HUES64 (cell line): Measurements from ENCODE around the gene SOX10.
"Not testable (repeated sequence)": the region's sequence is repeated elsewhere in the genome, so short reads cannot be mapped to it uniquely, and the experiment has no call there.

Experiments used
- H3K27ac ChIP-seq: 2 replicates; pipeline ENCODE4 v1.7.0; 2013; ENCODE audit warnings: low read depth, low read length, inconsistent platforms
- H3K27me3 ChIP-seq: 2 replicates; pipeline ENCODE4 v1.6.1; 2013; ENCODE audit warnings: mild to moderate bottlenecking, low read length; ENCODE audit not compliant: insufficient read depth
- H3K36me3 ChIP-seq: 2 replicates; pipeline ENCODE4 v1.6.1; 2013; ENCODE audit warnings: mild to moderate bottlenecking, low read length; ENCODE audit not compliant: insufficient read depth
- H3K4me1 ChIP-seq: 2 replicates; pipeline ENCODE4 v1.6.1; 2013; ENCODE audit warnings: mild to moderate bottlenecking, low read length, moderate library complexity; ENCODE audit not compliant: insufficient read depth
- H3K4me3 ChIP-seq: 2 replicates; pipeline ENCODE4 v1.5.1; 2013; ENCODE audit warnings: mild to moderate bottlenecking, low read length, moderate library complexity
- H3K9ac ChIP-seq: 2 replicates; pipeline ENCODE4 v1.6.1; 2013; ENCODE audit warnings: mild to moderate bottlenecking, low read depth, low read length
- H3K9me3 ChIP-seq: 2 replicates; pipeline ENCODE4 v1.6.1; 2013; ENCODE audit warnings: low read depth, low read length; ENCODE audit not compliant: insufficient read depth
- WGBS: fragments of 150-250, 120-280 bp; methylation state at CpG from one replicate; pipeline ENCODE4 v1.1.7; 2013; ENCODE audit warnings: missing lambda C conversion rate; 5-methylcytosine and 5-hydroxymethylcytosine counted together

The SOX10 gene

GRCh38 chr22:37953062-37953436, 31.3 kb downstream of the SOX10 start:
- H3K4me3 ChIP-seq, result peak overlapping the region; percentile 94

GRCh38 chr22:37952629-37953028, 31.7 kb downstream of the SOX10 start:
- Histone ChIP-seq H3K27me3 (peaks cover 12% of the 10 kb centered on the region), H3K4me3 (peak overlapping the region; percentile 94), H3K36me3 (peaks cover 13% of the 10 kb centered on the region)
- not testable (repeated sequence) for H3K9ac ChIP-seq, H3K27ac ChIP-seq, H3K9me3 ChIP-seq, H3K4me1 ChIP-seq
- 14% methylated on average over 20 of the region's 20 CpGs for WGBS

More at GRCh38 chr22:37953062-37953436, 31.3 kb downstream of the SOX10 start:
- 2% methylated on average over 11 of the region's 13 CpGs for WGBS
- Histone ChIP-seq H3K27ac (no peak overlapping the region), H3K9ac (0 out of 2 replicates have a peak overlapping the region, but pooled peaks have one; percentile 3), H3K4me1 (no peaks in the 10 kb centered on the region), H3K36me3 (peaks cover 17% of the 10 kb centered on the region), H3K9me3 (no peaks in the 10 kb centered on the region), H3K27me3 (peaks cover 12% of the 10 kb centered on the region)

GRCh38 chr22:37951305-37951704, 33.0 kb downstream of the SOX10 start:
- no peak overlapping the region for H3K9ac ChIP-seq
- 67% methylated on average over 7 of the region's 8 CpGs for WGBS

GRCh38 chr22:37947142-37947795, 37.1 kb downstream of the SOX10 start:
- not testable (repeated sequence) for H3K36me3 ChIP-seq, H3K4me1 ChIP-seq, H3K4me3 ChIP-seq, H3K9me3 ChIP-seq, H3K27me3 ChIP-seq, H3K27ac ChIP-seq, H3K9ac ChIP-seq
- 93% methylated on average over 14 of the region's 14 CpGs for WGBS

More at GRCh38 chr22:37951305-37951704, 33.0 kb downstream of the SOX10 start:
- no peaks in the 10 kb centered on the region for H3K4me1 ChIP-seq
- no peak overlapping the region for H3K4me3 ChIP-seq
- no peaks in the 10 kb centered on the region for H3K36me3 ChIP-seq
- peaks cover 12% of the 10 kb centered on the region for H3K27me3 ChIP-seq
- H3K27ac ChIP-seq, result no peak overlapping the region
- no peaks in the 10 kb centered on the region for H3K9me3 ChIP-seq

GRCh38 chr22:37944423-37944822, 39.9 kb downstream of the SOX10 start:
- H3K4me1 ChIP-seq, H3K4me3 ChIP-seq, H3K27me3 ChIP-seq, H3K9ac ChIP-seq, H3K9me3 ChIP-seq, H3K27ac ChIP-seq: not testable (repeated sequence)
- peaks cover 17% of the 10 kb centered on the region for H3K36me3 ChIP-seq
- WGBS, result 95% methylated on average over 11 of the region's 11 CpGs

- Histone ChIP-seq H3K9ac (no peak overlapping the region), H3K36me3 (peaks cover 22% of the 10 kb centered on the region), H3K9me3 (no peaks in the 10 kb centered on the region), H3K4me1 (no peaks in the 10 kb centered on the region), H3K27me3 (no peaks in the 10 kb centered on the region), H3K27ac (no peak overlapping the region), H3K4me3 (no peak overlapping the region)
- WGBS, result 92% methylated on average over 7 of the region's 7 CpGs
These were observed 40.5 kb downstream of the SOX10 start for GRCh38 chr22:37943825-37944198.

- Histone ChIP-seq H3K9ac (no peak overlapping the region), H3K27me3 (no peaks in the 10 kb centered on the region), H3K9me3 (no peaks in the 10 kb centered on the region), H3K27ac (no peak overlapping the region), H3K36me3 (peaks cover 22% of the 10 kb centered on the region), H3K4me3 (no peak overlapping the region), H3K4me1 (no peaks in the 10 kb centered on the region)
- WGBS, result 92% methylated on average over 12 of the region's 12 CpGs
These were observed 41.1 kb downstream of the SOX10 start for GRCh38 chr22:37943136-37943824.

- WGBS, result 96% methylated on average over 8 of the region's 8 CpGs
- Histone ChIP-seq H3K9ac (no peak overlapping the region), H3K4me1 (no peaks in the 10 kb centered on the region), H3K36me3 (peaks cover 30% of the 10 kb centered on the region), H3K9me3 (no peaks in the 10 kb centered on the region), H3K27me3 (no peaks in the 10 kb centered on the region), H3K27ac (no peak overlapping the region), H3K4me3 (no peak overlapping the region)
These were observed 42.2 kb downstream of the SOX10 start for GRCh38 chr22:37942133-37942532.

- Histone ChIP-seq H3K27ac (no peak overlapping the region), H3K9ac (no peak overlapping the region), H3K27me3 (no peaks in the 10 kb centered on the region), H3K9me3 (no peaks in the 10 kb centered on the region), H3K4me3 (no peak overlapping the region), H3K4me1 (no peaks in the 10 kb centered on the region), H3K36me3 (peaks cover 37% of the 10 kb centered on the region)
- WGBS, result 88% methylated on average over 12 of the region's 12 CpGs
These were observed 43.5 kb downstream of the SOX10 start for GRCh38 chr22:37940698-37941376.

- H3K27ac ChIP-seq, result no peak overlapping the region
- H3K4me1 ChIP-seq, result peaks cover 3% of the 10 kb centered on the region
- H3K27me3 ChIP-seq, result no peaks in the 10 kb centered on the region
- 19% methylated on average over 13 of the region's 13 CpGs for WGBS
- no peaks in the 10 kb centered on the region for H3K9me3 ChIP-seq
- H3K4me3 ChIP-seq, result no peak overlapping the region
- peaks cover 40% of the 10 kb centered on the region for H3K36me3 ChIP-seq
- no peak overlapping the region for H3K9ac ChIP-seq
These were observed 50.5 kb downstream of the SOX10 start for GRCh38 chr22:37933711-37934376.
